Right lobe of liver (tissue), 4 donors: ENCODE data around the gene POC1A.

Experiments used
- CTCF ChIP-seq, 4 donors: fragments of 200-600 bp in 3 of 4; fragments of 450-650 bp in 1 of 4; IDR thresholded peaks; one replicate each; pipeline versions ENCODE4 v1.5.1 to v1.8.0; 2016 to 2022; ENCODE audit warnings: antibody characterized with exemption in 4 of 4, mild to moderate bottlenecking in 2 of 4
- POLR2A ChIP-seq: fragments of 450-650 bp; IDR thresholded peaks from one replicate; pipeline ENCODE4 v1.6.1; 2017; ENCODE audit warnings: antibody characterized with exemption, mild to moderate bottlenecking
- donor health status: DM: no; HTN: no; CAD: no.
- donor health status: DM: no; HTN: no; CAD: no.
- donor health status: DM: no; HTN: yes; CAD: no.

DNA sequence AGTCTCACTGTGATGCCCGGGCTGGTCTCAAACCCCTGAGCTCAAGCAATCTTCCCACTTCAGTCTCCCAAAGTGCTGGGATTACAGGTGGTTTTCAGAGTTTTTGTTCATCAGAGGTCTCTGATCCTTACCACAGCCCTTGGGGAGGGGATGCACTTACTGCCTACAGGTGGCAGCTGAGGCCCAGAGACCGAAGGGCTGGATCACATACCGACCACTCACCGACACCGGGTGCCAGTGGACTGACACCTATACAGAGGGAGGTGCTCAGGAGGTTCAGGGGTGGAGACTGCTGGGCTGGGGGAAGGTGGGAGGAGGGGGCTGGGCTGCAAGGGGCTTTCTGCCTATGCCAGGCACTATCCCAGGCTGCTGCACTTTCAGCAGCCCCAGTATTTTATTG is 117.4 kb downstream of the POC1A start:
- TF ChIP-seq POLR2A = no peak
- TF ChIP-seq CTCF (IDR thresholded peaks at IDR 0.05) = no peak
